Stimulated activated CD4-positive, alpha-beta T cell treated with anti-CD3 and anti-CD28 coated beads, TNF-alpha, amount 100 ng/mL, for 48 hours (primary cell): ENCODE data around the gene PCDHGA2.
"Not testable (repeated sequence)": the region's sequence is repeated elsewhere in the genome, so short reads cannot be mapped to it uniquely, and the experiment has no call there.

Experiments
- DNase-seq, 3 donors: peaks; one replicate each; pipeline ENCODE4 v3.0.0-alpha.2; 2020; ENCODE audit warnings: low read depth in 3 of 3

Gene PCDHGA2

GRCh38 chr5:141346017-141346416 is 7.5 kb downstream of the PCDHGA2 start:
- not testable (repeated sequence) for DNase-seq

- DNase-seq = no peak
These were observed 11.5 kb downstream of the PCDHGA2 start, which contains the start of gene PCDHGB1 for GRCh38 chr5:141349917-141350619. Gene PCDHGB1, plus strand, starts transcription at chr5:141350099. Its CDS starts 162 bp downstream, at chr5:141350261.

GRCh38 chr5:141351591-141351990 is 13.0 kb downstream of the PCDHGA2 start:
- DNase-seq = no peak

- DNase-seq = no peak
These were observed 16.4 kb downstream of the PCDHGA2 start, which contains the start of gene PCDHGA4 for GRCh38 chr5:141354900-141355469. Gene PCDHGA4, plus strand, starts transcription at chr5:141355021. Its CDS starts 87 bp downstream, at chr5:141355108.

GRCh38 chr5:141355641-141356040 is 17.1 kb downstream of the PCDHGA2 start:
- DNase-seq = no peak

- no peak for DNase-seq
These were observed 17.6 kb downstream of the PCDHGA2 start for GRCh38 chr5:141356133-141356532.

GRCh38 chr5:141356950-141357349 is 18.4 kb downstream of the PCDHGA2 start:
- DNase-seq = no peak

- DNase-seq = no peak
These were observed 21.3 kb downstream of the PCDHGA2 start, which contains the start of gene PCDHGB2 for GRCh38 chr5:141359790-141360426. Gene PCDHGB2, plus strand, starts transcription at chr5:141359994. Its CDS starts 142 bp downstream, at chr5:141360136.

GRCh38 chr5:141360685-141361084 is 22.1 kb downstream of the PCDHGA2 start:
- no peak for DNase-seq

GRCh38 chr5:141362719-141363118 is 24.2 kb downstream of the PCDHGA2 start:
- no peak for DNase-seq

GRCh38 chr5:141363952-141364660 is 25.5 kb downstream of the PCDHGA2 start, which contains the start of gene PCDHGA5:
Gene PCDHGA5, plus strand, starts transcription at chr5:141364162. Its CDS starts 169 bp downstream, at chr5:141364331.
- no peak for DNase-seq

- DNase-seq = no peak
These were observed 27.7 kb downstream of the PCDHGA2 start for GRCh38 chr5:141366016-141366896.

- no peak for DNase-seq
These were observed 31.7 kb downstream of the PCDHGA2 start, which contains the start of gene PCDHGB3 for GRCh38 chr5:141369994-141370848. Gene PCDHGB3, plus strand, starts transcription at chr5:141370242. Its CDS starts 153 bp downstream, at chr5:141370395.

- no peak for DNase-seq
These were observed 33.3 kb downstream of the PCDHGA2 start for GRCh38 chr5:141371572-141372475.

GRCh38 chr5:141373673-141374317 is 35.2 kb downstream of the PCDHGA2 start, which contains the start of gene PCDHGA6:
Gene PCDHGA6, plus strand, starts transcription at chr5:141373891. Its CDS starts 193 bp downstream, at chr5:141374084.
- DNase-seq = no peak

GRCh38 chr5:141374627-141375026 is 36.1 kb downstream of the PCDHGA2 start:
- no peak for DNase-seq

- not testable (repeated sequence) for DNase-seq
These were observed 37.0 kb downstream of the PCDHGA2 start for GRCh38 chr5:141375444-141376155.
